ENCODE data around the gene UGT1A10.

DNA sequence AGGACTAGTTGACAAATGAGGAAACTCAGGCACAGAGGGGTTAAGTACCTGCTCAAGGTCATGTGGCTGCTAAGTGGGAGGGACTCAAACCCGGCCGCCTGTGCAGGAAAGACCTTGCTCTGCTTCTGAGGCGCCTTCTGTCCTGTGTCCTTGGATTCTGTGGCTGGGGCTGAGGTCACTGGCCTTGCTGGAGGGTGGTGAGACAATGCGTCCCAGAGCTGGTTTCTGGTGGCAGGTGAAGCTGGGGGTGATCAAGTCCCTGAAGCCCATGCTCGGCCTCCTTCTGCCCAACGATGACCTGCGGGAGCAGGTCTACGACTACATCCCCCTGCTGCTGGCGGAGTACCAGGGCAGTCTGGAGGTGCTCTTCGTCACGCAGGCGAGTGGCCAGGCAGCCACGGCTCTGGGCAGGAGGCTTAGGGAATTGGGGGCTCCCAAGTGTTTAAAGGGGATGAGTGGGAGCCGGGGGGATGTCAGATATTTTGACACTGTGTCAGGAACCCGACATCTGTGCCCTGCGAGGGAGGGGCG lies 157.9 kb downstream of the UGT1A10 start:
- no peak for TF ChIP-seq CTCF (IDR thresholded peaks at IDR 0.05)
- TF ChIP-seq POLR2AphosphoS5 (IDR thresholded peaks at IDR 0.05; ENCODE audit: insufficient read depth in 1 of 2, low read depth in 1 of 2), result no peak
- no peak for TF ChIP-seq POLR2A (IDR thresholded peaks at IDR 0.05)

Data from vagina (tissue), 2 donors.